GM21367 (cell line): ENCODE measurements around the gene GMDS.

Source experiments
- ATAC-seq: cut with Tn5 transposase; IDR thresholded peaks from one replicate; pipeline ENCODE4 v1.9.1; 2021; ENCODE audit not compliant: unreplicated experiment

Gene GMDS

GRCh38 chr6:2181567-2181966 is 63.8 kb downstream of the GMDS start:
- ATAC-seq: no peak

- ATAC-seq: no peak
These were observed 65.5 kb downstream of the GMDS start for GRCh38 chr6:2179950-2180349.

- ATAC-seq: no peak
These were observed 66.2 kb downstream of the GMDS start for GRCh38 chr6:2179241-2179640.

- ATAC-seq: no peak
These were observed 67.3 kb downstream of the GMDS start for GRCh38 chr6:2178125-2178524.

- ATAC-seq: no peak
These were observed 69.6 kb downstream of the GMDS start for GRCh38 chr6:2175825-2176224.

- ATAC-seq: no peak
These were observed 72.0 kb downstream of the GMDS start for GRCh38 chr6:2173203-2173961.

- no peak for ATAC-seq
These were observed 73.7 kb downstream of the GMDS start for GRCh38 chr6:2171728-2172127.

GRCh38 chr6:2168480-2168879 is 76.9 kb downstream of the GMDS start:
- ATAC-seq: no peak

GRCh38 chr6:2166717-2167116 is 78.7 kb downstream of the GMDS start:
- ATAC-seq: no peak

GRCh38 chr6:2165286-2165685 is 80.1 kb downstream of the GMDS start:
- ATAC-seq: no peak

- ATAC-seq: no peak
These were observed 80.9 kb downstream of the GMDS start for GRCh38 chr6:2164481-2164880.

- ATAC-seq: no peak
These were observed 83.3 kb downstream of the GMDS start for GRCh38 chr6:2162079-2162445.

- no peak for ATAC-seq
These were observed 86.7 kb downstream of the GMDS start for GRCh38 chr6:2158596-2159271.

GRCh38 chr6:2157441-2158127 is 87.8 kb downstream of the GMDS start:
- no peak for ATAC-seq

- ATAC-seq: no peak
These were observed 90.2 kb downstream of the GMDS start for GRCh38 chr6:2155206-2155605.

GRCh38 chr6:2149361-2150006 is 95.9 kb downstream of the GMDS start:
- ATAC-seq: no peak

- ATAC-seq: no peak
These were observed 96.7 kb downstream of the GMDS start for GRCh38 chr6:2148748-2149147.

- no peak for ATAC-seq
These were observed 97.5 kb downstream of the GMDS start for GRCh38 chr6:2147766-2148448.

- no peak for ATAC-seq
These were observed 98.1 kb downstream of the GMDS start for GRCh38 chr6:2147261-2147660.

- no peak for ATAC-seq
These were observed 101.2 kb downstream of the GMDS start for GRCh38 chr6:2144210-2144609.

GRCh38 chr6:2141644-2142290 is 103.6 kb downstream of the GMDS start:
- no peak for ATAC-seq
